Tibial nerve (tissue), 4 donors: ENCODE data around the gene AEBP1.

ENCODE experiments used
- CTCF ChIP-seq, 5 experiments: fragments of 200-600 bp in 3 of 5; fragments of 450-650 bp in 2 of 5; sonication (generic) in 3 of 5; IDR thresholded peaks; one replicate each; pipeline ENCODE4 v1.5.1; 2016 to 2019; ENCODE audit warnings: antibody characterized with exemption in 5 of 5, mild to moderate bottlenecking in 3 of 5, moderate library complexity in 2 of 5
- EP300 ChIP-seq, 2 donors: sonication (generic); formaldehyde crosslinking; IDR thresholded peaks; one replicate each; pipeline ENCODE4 v1.6.1; 2017; ENCODE audit warnings: antibody characterized with exemption in 2 of 2, mild to moderate bottlenecking in 1 of 2
- POLR2A ChIP-seq, 2 donors: fragments of 450-650 bp; IDR thresholded peaks; one replicate each; pipeline ENCODE4 v1.6.1; 2017; ENCODE audit warnings: antibody characterized with exemption in 2 of 2, mild to moderate bottlenecking in 2 of 2, moderate library complexity in 2 of 2

- TF ChIP-seq CTCF (IDR thresholded peaks at IDR 0.05) (no peak), POLR2A (IDR thresholded peaks at IDR 0.05) (no peak), EP300 (IDR thresholded peaks at IDR 0.05) (no peak)
Measured at GRCh38 chr7:44149571-44150465, 45.7 kb downstream of the AEBP1 start.
